Measurements from ENCODE around the gene PLEKHN1. TPM values are rescaled to one million over a fixed set of nuclear protein-coding genes. Genes with fewer than 3 reads are reported as not detected.
"Not testable (repeated sequence)": the region's sequence is repeated elsewhere in the genome, so short reads cannot be mapped to it uniquely, and the experiment has no call there.

The PLEKHN1 gene
- total and polyA plus RNA-seq, 2 experiments from 2014 or later: 0.36 to 0.60 TPM

- no peaks in the 10 kb centered on the region for H3K36me3 ChIP-seq
- H3K9me3 ChIP-seq (ENCODE audit: low read depth): no peaks in the 10 kb centered on the region
- H3K4me3 ChIP-seq: no peak overlapping the region
- H3K27ac ChIP-seq: no peak overlapping the region
- H3K27me3 ChIP-seq: peaks cover 53% of the 10 kb centered on the region
- no peak for DNase-seq (ENCODE audit: low read depth in 1 of 2, low spot score in 1 of 2)
- H3K4me1 ChIP-seq (ENCODE audit: low read depth): no peaks in the 10 kb centered on the region
- TF ChIP-seq CTCF (IDR thresholded peaks at IDR 0.05; ENCODE audit: low read depth, low read length): no peak
Observed at GRCh38 chr1:975365-975764, 9.1 kb downstream of the PLEKHN1 start.

GRCh38 chr1:975896-976683 lies 9.8 kb downstream of the PLEKHN1 start:
- peak; percentile 59 for TF ChIP-seq CTCF (IDR thresholded peaks at IDR 0.05; ENCODE audit: low read depth, low read length)
- Histone ChIP-seq H3K27ac (no peak overlapping the region), H3K27me3 (peaks cover 46% of the 10 kb centered on the region), H3K4me1 (ENCODE audit: low read depth) (peaks cover 3% of the 10 kb centered on the region), H3K36me3 (no peaks in the 10 kb centered on the region), H3K4me3 (no peak overlapping the region), H3K9me3 (ENCODE audit: low read depth) (no peaks in the 10 kb centered on the region)
- peak; percentile 64 to 77 for DNase-seq (ENCODE audit: low read depth in 1 of 2, low spot score in 1 of 2)

- not testable (repeated sequence) for H3K4me1 ChIP-seq (ENCODE audit: low read depth); H3K27ac ChIP-seq; H3K9me3 ChIP-seq (ENCODE audit: low read depth); DNase-seq (ENCODE audit: low read depth in 1 of 2, low spot score in 1 of 2); H3K4me3 ChIP-seq; H3K36me3 ChIP-seq
- H3K27me3 ChIP-seq: peaks cover 39% of the 10 kb centered on the region
Observed at GRCh38 chr1:976791-977190, 10.5 kb downstream of the PLEKHN1 start.

DNA sequence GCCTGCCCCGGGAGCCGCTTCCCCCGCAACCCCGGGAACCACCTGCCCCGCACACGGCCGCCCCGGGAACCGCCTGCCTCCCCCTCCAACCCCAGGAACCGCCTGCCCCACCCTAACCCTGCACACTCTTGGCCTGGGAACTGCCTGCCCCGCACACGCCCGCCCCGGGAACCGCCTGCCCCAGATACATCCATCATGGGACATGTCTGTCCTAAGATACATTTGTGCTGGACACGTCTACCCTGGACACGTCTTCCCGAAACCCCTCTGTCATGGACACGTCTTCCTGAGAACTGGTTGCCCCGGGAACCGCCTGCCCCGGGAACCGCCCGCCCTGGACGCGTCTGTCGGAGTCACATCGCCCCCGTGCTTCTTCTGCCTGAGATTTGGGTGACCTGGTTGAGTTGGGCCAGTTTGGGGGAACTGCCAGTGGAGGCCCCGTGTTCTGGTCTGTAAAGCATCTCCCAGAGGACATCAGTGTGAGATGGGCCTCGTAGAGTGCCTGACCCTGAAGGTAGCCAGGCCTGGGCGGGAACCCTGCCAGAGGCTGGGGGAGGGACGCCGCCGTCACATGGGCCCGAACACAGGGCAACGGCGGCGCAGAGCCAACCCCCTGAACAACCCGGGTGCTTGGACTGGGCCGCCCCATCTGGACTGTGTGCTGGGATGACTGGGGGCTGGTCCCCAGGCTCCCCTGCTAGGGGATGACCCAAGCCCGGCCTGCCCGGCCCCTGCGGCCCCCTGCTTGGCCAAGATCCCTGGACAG lies 12.0 kb downstream of the PLEKHN1 start:
- Histone ChIP-seq H3K27me3 (peaks cover 31% of the 10 kb centered on the region), H3K9me3 (ENCODE audit: low read depth) (no peaks in the 10 kb centered on the region), H3K4me1 (ENCODE audit: low read depth) (peaks cover 3% of the 10 kb centered on the region), H3K4me3 (no peak overlapping the region), H3K36me3 (no peaks in the 10 kb centered on the region), H3K27ac (no peak overlapping the region)
- no peak for TF ChIP-seq CTCF (IDR thresholded peaks at IDR 0.05; ENCODE audit: low read depth, low read length)
- no peak for DNase-seq (ENCODE audit: low read depth in 1 of 2, low spot score in 1 of 2)

- TF ChIP-seq CTCF (IDR thresholded peaks at IDR 0.05; ENCODE audit: low read depth, low read length): no peak
Observed at GRCh38 chr1:978835-979743, 12.8 kb downstream of the PLEKHN1 start.

More at GRCh38 chr1:978835-979743, 12.8 kb downstream of the PLEKHN1 start:
- no peak for DNase-seq (ENCODE audit: low read depth in 1 of 2, low spot score in 1 of 2)
- Histone ChIP-seq H3K4me3 (no peak overlapping the region), H3K27me3 (peaks cover 30% of the 10 kb centered on the region), H3K27ac (no peak overlapping the region), H3K36me3 (no peaks in the 10 kb centered on the region), H3K4me1 (ENCODE audit: low read depth) (peaks cover 3% of the 10 kb centered on the region), H3K9me3 (ENCODE audit: low read depth) (no peaks in the 10 kb centered on the region)
